HUES48 (cell line): ENCODE data around the gene PGAP2.

Experiments used
- H3K27ac ChIP-seq: one replicate; pipeline ENCODE4 v1.7.0; 2013; ENCODE audit warnings: low read depth, low read length, inconsistent platforms
- H3K27me3 ChIP-seq: 2 replicates; pipeline ENCODE4 v1.6.1; 2013; ENCODE audit warnings: mild to moderate bottlenecking, low read length; ENCODE audit not compliant: control insufficient read depth, insufficient read depth
- H3K36me3 ChIP-seq: 2 replicates; pipeline ENCODE4 v1.6.1; 2013; ENCODE audit warnings: low read length; ENCODE audit not compliant: control insufficient read depth, insufficient read depth
- H3K4me1 ChIP-seq: 2 replicates; pipeline ENCODE4 v1.6.1; 2013; ENCODE audit warnings: mild to moderate bottlenecking, low read length; ENCODE audit not compliant: control insufficient read depth, insufficient read depth
- H3K4me3 ChIP-seq: 2 replicates; pipeline ENCODE4 v1.5.1; 2013; ENCODE audit warnings: mild to moderate bottlenecking, low read depth, low read length
- H3K9ac ChIP-seq: 2 replicates; pipeline ENCODE4 v1.6.1; 2013; ENCODE audit warnings: mild to moderate bottlenecking, low read depth, low read length, moderate library complexity
- H3K9me3 ChIP-seq: 2 replicates; pipeline ENCODE4 v1.6.1; 2013; ENCODE audit warnings: low read length; ENCODE audit not compliant: control insufficient read depth, insufficient read depth

PGAP2 gene

DNA sequence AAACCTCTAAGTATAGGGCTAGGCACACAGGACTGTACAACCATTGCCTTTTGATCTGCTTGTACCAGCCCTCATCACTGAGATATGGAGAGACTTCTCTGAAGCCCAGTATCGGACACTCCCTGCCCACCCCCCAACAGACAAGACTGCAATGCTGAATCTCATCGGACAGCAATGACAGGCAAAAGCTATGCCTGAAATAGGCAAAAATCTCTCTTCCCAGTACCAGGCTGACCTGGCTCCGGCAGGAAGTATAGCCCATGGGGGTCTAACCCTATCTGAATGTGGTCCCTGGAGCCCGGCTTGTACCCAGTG, 25.9 kb downstream of the PGAP2 start:
- no peak overlapping the region for H3K4me3 ChIP-seq
- no peak overlapping the region for H3K27ac ChIP-seq
- H3K4me1 ChIP-seq, result peaks cover 20% of the 10 kb centered on the region; the same call in 1 of the 2 replicates
- no peaks in the 10 kb centered on the region for H3K27me3 ChIP-seq
- H3K9me3 ChIP-seq, result no peaks in the 10 kb centered on the region
- H3K36me3 ChIP-seq, result peaks cover 12% of the 10 kb centered on the region
- H3K9ac ChIP-seq, result no peak overlapping the region

DNA sequence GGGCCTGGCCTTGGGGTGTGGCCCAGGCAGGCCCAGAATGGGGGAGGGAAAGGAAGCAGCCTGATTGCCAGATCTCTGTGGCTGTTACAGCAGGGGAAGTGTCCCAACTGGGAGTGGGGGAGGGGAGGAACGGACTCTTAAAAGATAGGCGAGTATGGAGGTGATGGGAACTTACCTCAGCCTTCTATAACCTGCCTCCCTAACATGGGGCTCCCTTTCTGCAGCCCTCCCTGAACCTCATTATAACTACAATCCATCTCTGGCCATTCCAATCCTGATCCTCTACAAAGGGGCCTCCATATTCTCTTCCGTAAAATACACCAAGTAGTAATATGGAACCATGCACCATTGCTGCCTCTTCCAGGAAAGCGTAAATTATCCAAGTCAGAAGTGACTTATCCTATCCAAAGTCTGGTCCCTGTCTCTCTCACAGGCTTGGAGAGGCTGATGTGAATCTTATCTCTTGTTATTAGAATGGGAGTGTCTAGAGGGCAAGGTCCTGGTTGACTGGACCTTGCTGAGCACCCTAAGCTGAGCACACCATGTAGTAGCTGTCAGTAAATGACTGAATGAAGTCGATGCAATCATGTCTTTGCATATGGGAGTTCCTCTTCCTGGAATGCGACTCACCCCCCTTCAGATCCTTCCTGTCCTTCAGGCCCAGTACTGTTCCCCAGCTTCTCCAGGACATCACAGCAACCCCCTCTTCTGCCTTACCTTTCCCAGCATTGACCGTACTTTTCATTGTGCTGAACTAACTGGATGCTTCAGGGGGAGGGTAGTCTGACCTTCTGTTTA, 26.5 kb downstream of the PGAP2 start:
- no peak overlapping the region for H3K9ac ChIP-seq
- H3K9me3 ChIP-seq, result no peaks in the 10 kb centered on the region
- H3K4me1 ChIP-seq, result peaks cover 24% of the 10 kb centered on the region
- H3K36me3 ChIP-seq, result peaks cover 12% of the 10 kb centered on the region
- H3K27ac ChIP-seq, result no peak overlapping the region
- H3K4me3 ChIP-seq, result no peak overlapping the region
- no peaks in the 10 kb centered on the region for H3K27me3 ChIP-seq

DNA sequence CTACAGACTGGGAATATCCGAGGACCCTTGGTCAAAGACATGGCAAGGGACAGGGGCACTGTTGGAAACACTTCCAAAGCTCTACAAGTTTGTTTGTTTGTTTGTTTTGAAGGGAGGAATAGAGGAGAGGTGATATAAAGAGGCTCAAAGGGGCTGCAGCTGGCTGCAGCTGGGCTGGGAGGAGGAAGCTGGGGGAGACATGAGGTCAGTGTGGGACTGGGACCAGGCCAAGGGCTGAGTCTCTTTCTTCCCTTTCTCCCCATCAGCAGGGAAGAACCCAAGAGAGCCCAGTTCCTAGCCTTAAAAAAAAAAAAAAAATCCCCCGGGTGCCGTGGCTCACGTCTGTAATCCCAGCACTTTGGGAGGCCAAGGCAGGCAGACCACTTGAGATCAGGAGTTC, 27.4 kb downstream of the PGAP2 start:
- H3K9ac ChIP-seq, result no peak overlapping the region
- no peak overlapping the region for H3K27ac ChIP-seq
- H3K9me3 ChIP-seq, result no peaks in the 10 kb centered on the region
- no peaks in the 10 kb centered on the region for H3K27me3 ChIP-seq
- H3K36me3 ChIP-seq, result peaks cover 9% of the 10 kb centered on the region; the same call in 1 of the 2 replicates
- no peak overlapping the region for H3K4me3 ChIP-seq
- peaks cover 26% of the 10 kb centered on the region for H3K4me1 ChIP-seq

DNA sequence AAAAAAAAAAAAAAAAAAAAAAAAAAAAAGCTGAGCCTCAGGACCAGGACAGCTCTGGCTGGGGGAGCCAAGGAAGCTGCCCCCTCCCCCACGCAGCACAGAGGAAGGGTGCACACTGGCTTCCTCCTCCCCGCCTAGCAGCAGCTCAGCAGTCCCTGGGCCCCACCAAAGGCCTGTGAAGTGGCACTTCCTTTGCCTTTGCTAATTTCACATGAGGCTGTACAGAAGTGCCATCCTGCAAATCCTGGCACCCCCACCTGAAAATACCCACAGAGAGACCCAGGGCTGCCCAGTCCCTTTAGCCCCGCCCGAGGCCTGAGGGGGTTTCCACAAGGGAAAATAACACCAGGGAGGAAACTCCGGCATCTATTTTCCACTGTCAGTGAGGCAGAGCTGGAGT, 28.5 kb downstream of the PGAP2 start:
- peaks cover 9% of the 10 kb centered on the region; the same call in 1 of the 2 replicates for H3K36me3 ChIP-seq
- peaks cover 29% of the 10 kb centered on the region for H3K4me1 ChIP-seq
- no peaks in the 10 kb centered on the region for H3K27me3 ChIP-seq
- H3K27ac ChIP-seq, result no peak overlapping the region
- no peak overlapping the region for H3K4me3 ChIP-seq
- H3K9me3 ChIP-seq, result no peaks in the 10 kb centered on the region
- H3K9ac ChIP-seq, result no peak overlapping the region

DNA sequence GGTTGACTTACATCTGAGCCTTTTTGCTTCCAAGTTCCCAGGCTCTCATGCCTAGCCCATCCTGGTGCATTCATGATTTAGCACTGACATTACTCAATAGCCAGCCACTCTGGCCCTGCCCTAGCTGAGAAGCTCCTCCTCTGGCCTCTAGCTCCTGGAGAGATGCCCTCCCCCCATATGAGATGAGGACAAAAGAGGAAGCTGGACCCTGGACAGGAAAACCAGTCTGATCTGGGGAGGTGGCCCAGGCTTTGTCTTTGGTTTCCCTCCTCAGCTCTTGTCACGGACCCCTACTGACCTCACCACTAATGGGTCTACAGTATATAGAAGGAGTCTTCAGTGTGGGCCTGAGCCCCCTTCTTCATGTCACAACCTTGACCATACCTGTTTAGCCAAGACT, 29.4 kb downstream of the PGAP2 start:
- Histone ChIP-seq H3K9me3 (no peaks in the 10 kb centered on the region), H3K4me3 (no peak overlapping the region), H3K36me3 (peaks cover 6% of the 10 kb centered on the region; the same call in 1 of the 2 replicates), H3K27me3 (no peaks in the 10 kb centered on the region), H3K4me1 (peaks cover 31% of the 10 kb centered on the region), H3K9ac (no peak overlapping the region), H3K27ac (no peak overlapping the region)

DNA sequence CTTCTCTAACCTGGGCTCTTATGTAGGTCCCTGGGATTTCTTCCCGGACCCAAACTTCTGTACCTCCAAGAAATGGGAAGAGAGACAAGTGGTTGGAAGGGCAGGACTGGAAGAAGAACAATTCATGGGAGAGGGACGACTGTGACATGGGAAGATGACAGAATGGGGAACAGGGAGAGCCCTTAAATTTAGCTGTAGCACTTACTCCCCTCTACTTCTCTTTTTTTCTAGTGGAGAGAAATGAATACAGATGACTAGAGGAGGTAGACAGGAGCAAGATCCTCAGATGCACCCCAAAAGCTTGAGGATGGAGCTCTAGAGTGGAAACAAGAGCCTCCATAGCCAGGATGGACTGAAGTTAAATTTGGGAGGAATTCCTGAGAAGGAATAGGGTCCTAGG, 30.1 kb downstream of the PGAP2 start:
- no peaks in the 10 kb centered on the region for H3K27me3 ChIP-seq
- no peak overlapping the region for H3K9ac ChIP-seq
- H3K4me3 ChIP-seq, result no peak overlapping the region
- no peaks in the 10 kb centered on the region for H3K9me3 ChIP-seq
- peaks cover 4% of the 10 kb centered on the region; the same call in 1 of the 2 replicates for H3K36me3 ChIP-seq
- H3K4me1 ChIP-seq, result peaks cover 31% of the 10 kb centered on the region
- no peak overlapping the region for H3K27ac ChIP-seq

DNA sequence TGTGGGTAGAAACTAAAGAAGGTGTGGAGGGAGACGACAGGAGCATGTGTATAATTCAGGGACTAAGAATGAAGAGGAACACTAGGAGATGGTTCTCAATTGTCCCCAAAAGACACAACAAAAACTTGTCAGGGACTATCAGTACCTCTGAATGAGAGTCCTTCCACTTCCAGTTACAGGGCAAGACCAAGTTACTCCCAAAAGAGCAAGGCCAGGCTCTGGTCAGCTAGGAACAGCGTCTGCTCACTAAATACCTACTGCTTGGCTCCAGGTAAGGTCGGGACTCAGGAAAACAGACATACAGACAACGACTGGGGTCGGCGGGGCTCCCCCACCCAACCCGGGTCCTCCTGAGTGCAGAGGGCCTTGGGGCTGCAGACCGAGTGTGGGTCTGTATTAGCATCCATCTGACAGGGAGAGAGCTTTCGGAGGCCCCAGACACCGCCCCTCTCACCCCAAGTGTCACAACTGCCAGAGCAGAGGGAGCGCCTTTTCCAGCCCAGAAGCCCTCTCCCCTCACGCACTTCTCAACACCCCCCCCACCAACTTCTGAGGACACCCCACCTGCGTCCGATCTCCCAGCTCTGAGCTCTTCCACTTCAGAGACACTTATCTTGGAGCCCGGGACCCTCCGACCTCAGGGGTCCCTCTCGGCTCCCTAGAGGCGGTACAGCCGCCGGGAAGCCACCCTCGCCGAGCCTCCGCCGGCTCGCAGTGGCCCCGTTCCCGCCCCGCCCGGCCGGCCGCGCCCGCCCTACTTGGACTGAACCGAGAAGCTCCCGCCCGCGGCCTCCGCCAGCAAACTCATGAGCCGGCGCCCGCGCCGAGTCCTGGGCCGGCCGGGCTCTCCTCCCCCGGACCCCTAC, 31.9 kb downstream of the PGAP2 start:
- Histone ChIP-seq H3K27me3 (no peaks in the 10 kb centered on the region), H3K4me1 (peaks cover 20% of the 10 kb centered on the region), H3K4me3 (peak overlapping the region; percentile 88), H3K9me3 (no peaks in the 10 kb centered on the region), H3K27ac (peak overlapping the region; percentile 47), H3K36me3 (peaks cover under 1% of the 10 kb centered on the region; the same call in 1 of the 2 replicates), H3K9ac (peak overlapping the region; percentile 13; the same call in 1 of the 2 replicates)

DNA sequence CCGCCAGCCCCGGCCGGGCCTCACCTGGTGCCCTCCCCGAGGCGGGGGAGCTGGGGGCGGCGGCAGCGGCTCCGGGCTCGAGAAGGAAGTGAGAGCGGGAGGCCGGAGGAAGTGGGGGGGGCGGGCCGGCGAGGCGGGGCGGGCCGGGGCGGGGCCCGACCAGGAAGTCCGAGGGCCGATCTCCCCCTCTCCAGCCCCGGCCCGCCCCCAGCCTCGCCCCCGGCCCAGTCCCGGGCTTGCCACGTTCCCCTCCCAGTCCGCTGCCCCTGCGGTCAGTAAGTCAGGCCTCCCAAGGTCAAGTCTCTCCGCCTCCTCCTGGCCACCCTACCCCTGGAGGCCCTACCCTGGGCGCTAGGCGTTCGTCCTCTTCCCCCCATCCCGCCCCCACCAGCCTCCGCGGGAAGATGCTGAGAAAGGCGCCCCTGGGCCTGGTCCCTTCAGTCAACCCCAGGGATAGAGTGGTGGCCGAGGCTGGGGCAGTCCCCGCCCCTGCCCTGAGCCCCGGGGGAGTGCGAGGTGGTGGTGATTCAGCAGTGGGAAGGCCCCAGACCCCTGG, 32.6 kb downstream of the PGAP2 start, which contains the start of gene RHOG:
TSS of gene RHOG (minus strand) at position 90 of the 556 bp plus-strand sequence. CDS start 12,821 bp downstream, outside the sequence.
- H3K27me3 ChIP-seq, result no peaks in the 10 kb centered on the region
- no peaks in the 10 kb centered on the region for H3K36me3 ChIP-seq
- peak within 1 kb of the TSS; percentile 69 for H3K27ac ChIP-seq
- no peaks in the 10 kb centered on the region for H3K9me3 ChIP-seq
- H3K9ac ChIP-seq, result peak within 1 kb of the TSS; percentile 13; the same call in 1 of the 2 replicates
- H3K4me1 ChIP-seq, result peaks cover 17% of the 10 kb centered on the region
- peak within 1 kb of the TSS; percentile 88 for H3K4me3 ChIP-seq

DNA sequence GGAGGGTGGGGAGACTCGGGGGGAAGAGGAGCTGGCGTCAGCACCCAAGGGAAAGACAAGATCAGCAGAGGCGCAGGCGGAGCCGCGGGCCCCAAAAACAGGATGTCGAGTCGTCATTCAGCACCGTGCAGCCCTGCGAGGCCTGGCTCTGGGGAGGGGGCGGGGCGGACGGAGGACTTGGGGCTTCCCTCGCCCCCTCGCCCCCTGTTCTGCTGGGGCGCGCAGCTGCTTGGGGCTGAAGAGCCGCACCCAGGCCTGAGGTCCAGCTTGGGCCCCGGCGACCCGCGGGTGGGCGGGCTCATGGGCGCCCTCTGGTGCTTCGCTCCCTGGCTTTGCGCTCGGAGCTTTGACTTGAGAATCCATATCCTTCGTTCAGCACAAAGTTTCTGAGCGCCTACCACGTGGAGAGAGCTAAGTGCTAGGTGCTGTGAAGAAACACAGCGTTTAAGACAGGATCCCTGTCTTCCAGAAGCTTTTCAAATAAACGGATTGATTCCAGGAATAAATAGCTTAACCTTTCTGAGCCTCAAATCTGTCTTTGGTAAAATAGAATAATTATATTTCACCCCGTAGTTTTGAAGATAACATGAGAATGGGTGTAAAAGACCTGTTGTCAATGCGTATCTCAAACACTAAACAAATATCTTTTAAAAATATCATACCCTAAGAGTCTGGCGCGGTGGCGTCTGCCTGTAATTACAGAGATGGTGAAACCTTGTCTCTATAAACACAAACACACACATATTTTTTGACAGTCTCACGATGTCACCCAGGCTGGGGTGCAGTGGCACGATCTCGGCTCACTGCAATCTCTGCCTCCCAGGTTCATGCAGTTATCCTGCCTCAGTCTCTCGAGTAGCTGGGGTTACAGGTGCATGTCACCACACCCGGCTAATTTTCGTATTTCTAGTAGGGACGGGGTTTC, 33.3 kb downstream of the PGAP2 start:
- H3K36me3 ChIP-seq, result no peaks in the 10 kb centered on the region
- H3K9me3 ChIP-seq, result no peaks in the 10 kb centered on the region
- H3K27ac ChIP-seq, result peak overlapping the region; percentile 69
- H3K27me3 ChIP-seq, result no peaks in the 10 kb centered on the region
- peak overlapping the region; percentile 61 for H3K4me3 ChIP-seq
- peaks cover 17% of the 10 kb centered on the region for H3K4me1 ChIP-seq
- no peak overlapping the region; the same call in 1 of the 2 replicates for H3K9ac ChIP-seq

DNA sequence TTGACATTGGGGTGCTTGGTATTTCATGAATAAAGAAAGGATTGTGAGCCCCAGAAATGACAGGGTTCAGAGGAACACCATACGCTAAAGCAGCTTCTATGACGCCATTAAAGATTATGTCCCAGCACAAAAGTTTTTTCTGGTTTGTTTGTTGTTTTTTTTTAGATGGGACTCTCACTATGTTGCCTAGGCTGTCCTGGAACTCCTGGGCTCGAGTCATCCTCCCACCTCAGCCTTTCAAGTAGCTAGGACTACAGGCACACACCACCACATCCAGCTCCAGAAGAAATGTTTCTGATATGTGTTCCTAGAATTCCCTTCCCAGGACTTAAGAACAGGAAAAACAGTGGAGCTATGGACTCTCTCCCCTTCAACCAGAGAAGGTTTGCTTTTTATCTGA, 35.0 kb downstream of the PGAP2 start:
- H3K27me3 ChIP-seq, result no peaks in the 10 kb centered on the region
- no peak overlapping the region for H3K27ac ChIP-seq
- no peak overlapping the region for H3K9ac ChIP-seq

More for the DNA sequence above, 35.0 kb downstream of the PGAP2 start:
- H3K4me1 ChIP-seq, result peaks cover 11% of the 10 kb centered on the region
- no peaks in the 10 kb centered on the region for H3K36me3 ChIP-seq
- H3K4me3 ChIP-seq, result no peak overlapping the region
- H3K9me3 ChIP-seq, result no peaks in the 10 kb centered on the region
